NCI-H187 (cell line): Measurements from ENCODE around the gene CYBC1.

ENCODE experiments used
- DNase-seq, 2 experiments: peaks; one replicate each; lab custom pipeline; 2025; lab: John Stamatoyannopoulos, UW

The CYBC1 gene

DNA sequence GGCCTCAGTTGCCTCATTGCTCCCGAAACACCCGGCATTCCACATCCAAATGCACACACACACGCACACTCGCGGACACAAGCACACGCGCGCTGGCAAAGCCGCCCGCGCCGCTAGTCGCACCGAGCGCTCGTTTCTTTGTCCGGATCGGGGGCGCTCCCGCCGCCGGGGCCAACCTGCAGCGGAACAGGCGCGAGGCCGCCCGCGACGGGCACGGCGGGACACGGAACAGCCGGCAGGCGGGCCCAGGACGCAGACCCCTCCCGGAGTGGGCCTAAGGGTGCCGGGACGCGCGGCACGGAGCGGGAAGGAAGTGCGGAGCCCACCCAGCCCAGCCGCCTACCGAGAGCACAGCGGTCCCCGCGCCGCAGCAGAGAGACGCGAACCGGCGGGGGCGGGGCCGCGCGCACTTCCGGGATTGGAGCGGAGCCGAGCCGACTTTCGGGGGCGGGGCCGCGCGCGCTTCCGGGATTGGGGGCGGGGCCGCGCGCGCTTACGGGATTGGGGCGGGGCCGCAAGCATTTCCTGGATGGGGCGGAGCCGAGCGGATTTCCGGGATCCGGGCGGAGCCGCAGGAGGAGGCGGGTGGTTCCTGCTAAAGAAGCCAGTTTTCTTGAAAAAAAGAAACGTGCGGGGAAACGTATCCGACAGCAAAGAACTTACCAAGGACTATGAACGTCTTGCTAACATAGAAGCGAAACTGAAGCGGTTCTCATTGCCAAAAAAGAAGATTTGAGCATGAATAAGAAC lies at the start of gene CYBC1:
TSS of gene CYBC1 (minus strand) at position 396 of the 750 bp plus-strand sequence. CDS start 1,498 bp downstream, outside the sequence.
- DNase-seq = peak; percentile 74 to 89

DNA sequence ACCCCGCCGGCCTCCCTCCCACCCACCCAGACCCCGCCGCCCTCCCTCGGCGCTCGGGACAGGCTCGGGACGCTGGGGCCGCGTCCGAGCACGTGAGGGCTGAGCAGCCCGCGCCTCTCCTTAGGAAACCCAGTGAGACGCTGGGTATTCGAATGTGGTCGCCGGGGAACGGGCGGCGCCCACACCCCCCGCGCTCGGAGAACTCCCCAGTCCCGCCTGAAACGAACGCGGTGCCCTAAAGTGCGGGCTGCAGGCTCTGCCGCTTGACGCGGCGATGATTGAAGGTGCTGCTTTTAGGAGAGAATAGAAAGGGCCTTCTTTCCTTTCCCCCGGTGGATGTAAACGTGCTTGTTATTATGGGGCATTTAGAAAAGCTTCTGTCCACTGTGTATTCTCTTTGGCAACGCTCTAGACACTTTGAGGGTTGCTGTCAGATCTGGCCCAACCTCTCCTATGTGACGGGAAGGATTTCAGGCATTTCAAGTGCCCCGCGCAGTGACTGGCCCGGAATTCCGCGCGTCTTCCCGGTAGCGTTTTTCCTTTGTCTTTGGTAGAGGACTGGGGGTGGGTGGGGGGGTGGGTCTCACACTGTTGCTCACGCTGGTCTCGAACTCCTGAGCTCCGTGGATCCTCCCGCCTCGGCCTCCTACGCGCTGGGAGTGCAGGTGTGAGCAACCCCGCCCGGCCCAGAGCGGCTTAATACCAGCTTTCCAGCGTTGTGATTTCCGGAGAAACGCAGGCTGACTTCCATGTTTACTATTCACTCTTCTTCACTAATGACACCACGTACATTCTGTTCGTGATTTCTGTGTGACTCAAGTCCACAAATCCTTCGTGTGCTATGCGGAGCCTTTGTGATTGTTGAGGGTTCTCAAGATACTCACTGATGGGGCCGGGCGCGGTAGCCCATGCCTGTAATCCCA lies 47.2 kb upstream of the CYBC1 start:
- no peak for DNase-seq

DNA sequence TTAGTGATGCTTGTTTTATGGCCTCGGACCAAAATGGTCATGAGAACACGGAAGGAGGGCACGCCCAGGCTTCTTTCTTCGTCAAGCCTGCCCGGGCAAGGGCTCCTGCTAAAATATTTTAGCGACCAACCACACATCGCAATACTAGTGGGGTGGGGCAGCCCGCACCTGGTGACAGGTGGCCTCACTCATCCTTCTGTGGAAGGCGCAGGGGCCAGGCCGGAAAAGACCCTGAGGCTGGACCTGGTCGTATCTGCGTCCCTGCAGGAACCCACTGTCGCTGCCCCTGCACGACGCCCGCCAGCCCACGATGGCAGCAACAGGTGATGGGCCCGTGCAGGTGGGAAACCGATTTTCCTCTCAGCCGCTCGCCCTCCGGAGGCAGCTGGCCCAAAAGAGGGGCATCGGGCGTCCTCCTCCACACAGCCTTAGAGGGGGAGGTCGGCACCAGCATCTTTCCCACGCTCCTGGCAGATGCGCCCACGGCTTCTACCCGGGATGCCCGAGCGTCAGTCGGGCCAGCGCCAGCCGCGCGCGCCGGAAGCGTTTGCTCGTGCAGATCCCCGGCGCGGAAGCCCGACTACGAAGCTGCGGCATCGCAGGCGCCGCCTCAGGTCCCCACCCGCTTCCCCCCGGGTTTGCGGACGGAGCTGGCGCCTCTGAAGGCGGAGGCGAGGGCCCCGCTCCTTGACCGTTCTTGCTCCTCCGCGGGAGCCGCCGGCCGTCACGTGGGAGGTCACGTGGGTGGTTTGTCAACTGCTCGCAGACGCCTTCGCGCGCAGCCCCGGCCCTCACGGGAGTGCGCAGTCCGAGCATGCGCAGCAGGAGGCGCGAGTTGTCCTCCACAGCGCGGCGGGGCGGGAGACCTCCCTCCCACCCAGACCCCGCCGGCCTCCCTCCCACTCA lies 46.2 kb upstream of the CYBC1 start:
- peak; percentile 72 to 89 for DNase-seq

GRCh38 chr17:82495844-82496528 lies 45.4 kb upstream of the CYBC1 start:
- peak in 1 of 2 experiments; percentile 23 for DNase-seq

- DNase-seq = peak in 1 of 2 experiments; percentile 61
Measured at GRCh38 chr17:82494236-82495055, 43.9 kb upstream of the CYBC1 start.

DNA sequence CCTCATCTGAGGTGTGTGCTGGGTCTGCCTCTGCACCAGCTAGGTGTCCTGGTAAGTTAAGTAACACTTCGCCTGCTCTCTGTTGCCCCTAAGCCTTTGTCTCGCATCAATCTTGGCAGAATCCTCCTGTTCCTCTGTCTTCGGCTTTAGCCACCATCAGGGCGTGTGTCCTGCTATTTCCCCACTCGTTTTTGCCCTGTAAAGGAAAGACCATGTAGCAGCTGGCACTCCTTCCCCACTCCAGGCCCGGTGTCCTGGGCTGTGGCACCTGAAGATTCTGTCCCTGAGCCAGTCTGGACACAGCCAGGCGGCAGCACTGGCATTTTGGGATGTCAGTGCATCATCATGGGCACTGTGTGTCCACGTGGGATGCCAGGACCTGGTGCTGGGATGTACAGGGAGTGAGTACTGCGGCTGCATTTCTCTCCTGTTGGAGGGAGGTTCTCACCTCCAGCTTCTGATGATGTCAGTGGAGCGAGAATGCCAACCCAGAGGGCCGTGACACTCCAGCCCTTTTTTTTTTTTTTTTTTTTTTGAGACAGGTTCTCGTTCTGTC lies 42.8 kb upstream of the CYBC1 start:
- no peak for DNase-seq

- DNase-seq = no peak
Measured at GRCh38 chr17:82492643-82493225, 42.2 kb upstream of the CYBC1 start.

DNA sequence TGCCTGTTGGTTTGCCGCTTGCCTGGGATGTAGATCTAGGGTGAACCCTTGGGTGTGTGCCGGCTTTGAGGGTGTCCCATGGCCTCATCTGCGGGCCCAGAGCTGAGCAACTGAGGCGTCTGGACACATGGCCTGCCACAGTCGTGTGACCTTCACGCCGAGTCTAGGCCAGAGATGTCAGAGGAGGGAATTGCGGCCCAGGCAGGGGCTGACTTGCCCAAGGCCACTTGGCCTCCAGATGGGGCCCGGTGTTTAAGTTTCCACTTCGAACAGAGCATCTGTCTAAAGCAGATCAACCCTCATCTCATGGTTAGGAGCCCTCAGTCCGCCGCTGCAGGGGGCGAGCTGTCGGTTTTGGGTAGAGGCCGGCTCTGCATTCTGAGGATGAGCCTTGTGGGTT lies 41.0 kb upstream of the CYBC1 start:
- DNase-seq = no peak

DNA sequence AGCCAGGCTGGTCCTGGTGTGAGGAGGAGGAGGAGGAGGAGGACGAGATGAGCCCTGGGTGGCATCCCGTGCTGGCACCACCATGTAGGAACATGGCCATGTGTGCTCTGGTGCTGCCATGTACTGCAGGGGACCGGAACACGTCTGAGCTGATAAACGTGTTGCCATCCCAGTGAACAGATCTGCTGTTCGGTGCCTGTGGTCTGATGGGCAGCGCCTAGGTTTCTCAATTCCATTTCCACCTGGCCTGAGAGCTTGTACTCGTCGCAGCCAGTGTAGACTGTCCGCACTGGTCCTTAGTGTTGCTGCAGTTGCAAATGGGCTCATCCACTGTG lies 40.6 kb upstream of the CYBC1 start:
- no peak for DNase-seq

GRCh38 chr17:82490512-82491195 lies 40.1 kb upstream of the CYBC1 start:
- DNase-seq = peak; percentile 61 to 67

DNA sequence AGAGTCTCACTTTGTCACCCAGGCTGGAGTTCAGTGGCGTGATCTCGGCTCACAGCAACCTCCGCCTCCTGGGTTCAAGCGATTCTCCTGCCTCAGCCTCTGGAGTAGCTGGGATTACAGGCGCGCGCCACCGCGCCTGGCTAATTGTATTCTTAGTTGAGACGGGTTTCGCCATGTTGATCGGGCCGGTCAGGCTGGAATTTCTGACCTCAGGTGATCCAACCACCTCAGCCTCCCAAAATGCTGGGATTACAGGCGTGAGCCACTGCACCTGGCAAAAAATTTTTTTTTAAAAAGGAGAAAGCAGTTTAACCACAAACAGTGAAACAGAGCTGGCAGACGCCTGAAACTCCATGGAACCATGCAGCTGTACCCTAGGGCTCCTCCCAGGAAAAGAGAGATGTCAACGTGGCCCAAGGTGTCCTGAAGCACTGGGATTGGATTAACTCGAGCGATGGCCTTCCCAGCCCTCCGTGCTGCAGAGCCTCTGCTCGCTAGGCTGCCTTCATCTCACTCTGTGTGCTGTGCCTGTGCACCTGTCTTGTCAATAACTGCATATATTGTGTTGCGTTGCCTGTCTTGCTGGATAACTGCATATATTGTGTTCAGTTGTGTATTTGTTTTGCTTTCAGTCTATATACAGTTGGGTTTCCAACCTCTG lies 39.4 kb upstream of the CYBC1 start:
- peak; percentile 61 to 67 for DNase-seq

DNA sequence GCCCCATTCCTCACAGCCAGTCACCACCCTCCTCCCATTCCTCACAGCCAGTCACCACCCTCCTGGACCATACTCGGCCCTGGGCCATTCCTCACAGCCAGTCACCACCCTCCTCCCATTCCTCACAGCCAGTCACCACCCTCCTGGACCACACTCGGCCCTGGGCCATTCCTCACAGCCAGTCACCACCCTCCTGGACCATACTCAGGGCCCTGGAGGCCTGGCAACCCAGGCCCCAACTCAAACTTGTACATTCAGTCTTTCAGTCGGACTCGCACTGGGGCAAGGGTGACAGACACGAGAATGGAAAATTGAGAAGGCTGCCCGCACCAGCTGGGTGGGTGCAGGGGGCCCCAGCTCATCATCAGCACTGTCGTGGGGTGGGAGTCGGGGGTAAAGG lies 38.6 kb upstream of the CYBC1 start:
- DNase-seq = no peak

GRCh38 chr17:82487910-82488309 lies 37.4 kb upstream of the CYBC1 start:
- no peak for DNase-seq

- no peak for DNase-seq
Measured at GRCh38 chr17:82486231-82487094, 35.9 kb upstream of the CYBC1 start.

DNA sequence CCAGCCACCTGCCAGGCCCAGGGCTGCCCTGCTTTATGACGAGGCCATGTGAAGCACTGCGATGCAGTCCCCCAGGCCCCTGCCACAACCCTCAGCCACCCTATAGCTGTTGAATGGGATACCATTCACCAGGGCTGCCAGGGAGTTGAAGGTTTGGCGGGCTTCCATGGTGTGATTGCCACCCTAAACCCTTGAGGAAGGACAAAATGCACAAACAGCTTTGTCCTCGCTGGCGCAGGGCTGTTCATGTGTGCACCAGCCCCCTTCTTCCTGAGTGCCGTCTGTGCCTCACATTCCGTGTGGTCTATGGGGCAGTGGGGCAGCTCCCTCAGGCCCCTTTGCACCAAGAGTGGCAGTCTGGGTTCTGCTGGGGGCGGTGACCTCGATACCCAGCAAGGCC lies 33.3 kb upstream of the CYBC1 start:
- no peak for DNase-seq

DNA sequence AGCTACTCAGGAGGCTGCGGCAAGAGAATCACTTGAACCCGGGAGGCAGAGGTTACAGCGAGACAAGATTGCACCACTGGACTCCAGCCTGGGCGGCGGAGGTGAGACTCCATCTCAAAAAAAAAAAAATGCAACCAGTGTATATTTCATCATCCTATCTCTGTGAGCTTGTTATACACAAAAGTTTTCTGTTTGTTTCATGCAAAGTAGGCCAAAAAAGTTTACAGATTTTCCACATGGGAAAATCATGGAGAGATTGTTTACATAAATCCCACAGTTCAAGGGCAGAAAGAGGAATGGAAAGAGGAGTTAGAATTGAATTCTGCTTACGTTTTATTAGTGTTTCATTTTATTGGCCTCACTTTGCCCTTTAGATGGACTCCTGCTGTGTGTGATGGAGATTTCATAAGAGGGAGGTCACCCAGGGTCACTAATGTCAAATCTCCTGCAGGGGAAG lies 32.7 kb upstream of the CYBC1 start:
- no peak for DNase-seq

- no peak for DNase-seq
Measured at GRCh38 chr17:82480318-82480717, 29.8 kb upstream of the CYBC1 start.

DNA sequence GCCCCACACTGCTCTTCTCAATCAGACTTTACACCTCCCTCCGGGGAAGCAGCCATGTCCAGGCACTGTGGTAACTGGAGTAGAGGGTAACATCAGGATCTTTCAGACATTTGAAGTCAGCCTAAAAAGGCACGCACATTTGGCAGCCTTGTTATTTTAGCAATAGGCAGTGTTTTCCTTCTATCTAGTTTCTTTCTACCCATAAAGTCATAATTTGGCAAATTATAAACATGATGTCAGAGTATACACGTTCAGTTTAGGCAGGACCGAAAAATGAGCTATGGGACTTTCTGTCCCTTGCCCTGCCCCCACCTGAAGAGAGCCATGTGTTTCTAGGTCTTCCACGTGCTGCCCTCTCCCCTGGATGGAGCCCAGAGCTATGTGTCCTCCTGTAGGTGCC lies 29.1 kb upstream of the CYBC1 start:
- DNase-seq = no peak
